ENCODE measurements around the gene MVB12B.

MVB12B gene

GRCh38 chr9:126497660-126498275 lies 171.1 kb downstream of the MVB12B start:
- Histone ChIP-seq H3K4me3 (ENCODE audit: low read length) (no peak overlapping the region), H3K4me1 (ENCODE audit: control insufficient read depth, insufficient read depth, low read length) (peaks cover 20% of the 10 kb centered on the region), H3K27me3 (ENCODE audit: control insufficient read depth, insufficient read depth, low read length) (peaks cover 15% of the 10 kb centered on the region), H3K36me3 (ENCODE audit: control insufficient read depth, insufficient read depth, low read length) (no peaks in the 10 kb centered on the region), H3K9ac (ENCODE audit: low read length) (no peak overlapping the region), H3K9me3 (ENCODE audit: control insufficient read depth, low read length) (no peaks in the 10 kb centered on the region)

GRCh38 chr9:126498331-126498730 lies 171.7 kb downstream of the MVB12B start:
- peaks cover 20% of the 10 kb centered on the region for H3K4me1 ChIP-seq (ENCODE audit: control insufficient read depth, insufficient read depth, low read length)

GRCh38 chr9:126499005-126499910 lies 172.6 kb downstream of the MVB12B start:
- H3K4me1 ChIP-seq (ENCODE audit: control insufficient read depth, insufficient read depth, low read length), result peaks cover 20% of the 10 kb centered on the region
- peak overlapping the region; percentile 56 for H3K9ac ChIP-seq (ENCODE audit: low read length)
- no peak overlapping the region for H3K4me3 ChIP-seq (ENCODE audit: low read length)
- H3K9me3 ChIP-seq (ENCODE audit: control insufficient read depth, low read length), result no peaks in the 10 kb centered on the region
- peaks cover 15% of the 10 kb centered on the region for H3K27me3 ChIP-seq (ENCODE audit: control insufficient read depth, insufficient read depth, low read length)
- H3K36me3 ChIP-seq (ENCODE audit: control insufficient read depth, insufficient read depth, low read length), result no peaks in the 10 kb centered on the region

More at GRCh38 chr9:126498331-126498730, 171.7 kb downstream of the MVB12B start:
- Histone ChIP-seq H3K9me3 (ENCODE audit: control insufficient read depth, low read length) (no peaks in the 10 kb centered on the region), H3K36me3 (ENCODE audit: control insufficient read depth, insufficient read depth, low read length) (no peaks in the 10 kb centered on the region), H3K27me3 (ENCODE audit: control insufficient read depth, insufficient read depth, low read length) (peaks cover 15% of the 10 kb centered on the region), H3K4me3 (ENCODE audit: low read length) (no peak overlapping the region), H3K9ac (ENCODE audit: low read length) (no peak overlapping the region)

GRCh38 chr9:126499911-126500599 lies 173.4 kb downstream of the MVB12B start:
- H3K36me3 ChIP-seq (ENCODE audit: control insufficient read depth, insufficient read depth, low read length), result no peaks in the 10 kb centered on the region
- no peaks in the 10 kb centered on the region for H3K9me3 ChIP-seq (ENCODE audit: control insufficient read depth, low read length)
- H3K4me3 ChIP-seq (ENCODE audit: low read length), result no peak overlapping the region
- H3K4me1 ChIP-seq (ENCODE audit: control insufficient read depth, insufficient read depth, low read length), result peaks cover 20% of the 10 kb centered on the region
- peak overlapping the region; percentile 56 for H3K9ac ChIP-seq (ENCODE audit: low read length)
- H3K27me3 ChIP-seq (ENCODE audit: control insufficient read depth, insufficient read depth, low read length), result peaks cover 15% of the 10 kb centered on the region

- Histone ChIP-seq H3K4me3 (ENCODE audit: low read length) (no peak overlapping the region), H3K4me1 (ENCODE audit: control insufficient read depth, insufficient read depth, low read length) (peaks cover 20% of the 10 kb centered on the region), H3K9ac (ENCODE audit: low read length) (no peak overlapping the region), H3K9me3 (ENCODE audit: control insufficient read depth, low read length) (no peaks in the 10 kb centered on the region), H3K27me3 (ENCODE audit: control insufficient read depth, insufficient read depth, low read length) (peaks cover 15% of the 10 kb centered on the region), H3K36me3 (ENCODE audit: control insufficient read depth, insufficient read depth, low read length) (no peaks in the 10 kb centered on the region)
Observed at GRCh38 chr9:126500600-126501382, 174.2 kb downstream of the MVB12B start.

- Histone ChIP-seq H3K9ac (ENCODE audit: low read length) (no peak overlapping the region), H3K36me3 (ENCODE audit: control insufficient read depth, insufficient read depth, low read length) (no peaks in the 10 kb centered on the region), H3K4me1 (ENCODE audit: control insufficient read depth, insufficient read depth, low read length) (peaks cover 20% of the 10 kb centered on the region), H3K27me3 (ENCODE audit: control insufficient read depth, insufficient read depth, low read length) (peaks cover 15% of the 10 kb centered on the region), H3K9me3 (ENCODE audit: control insufficient read depth, low read length) (no peaks in the 10 kb centered on the region), H3K4me3 (ENCODE audit: low read length) (no peak overlapping the region)
Observed at GRCh38 chr9:126501383-126502331, 175.0 kb downstream of the MVB12B start.

GRCh38 chr9:126502417-126503332 lies 176.0 kb downstream of the MVB12B start:
- no peaks in the 10 kb centered on the region for H3K9me3 ChIP-seq (ENCODE audit: control insufficient read depth, low read length)
- H3K36me3 ChIP-seq (ENCODE audit: control insufficient read depth, insufficient read depth, low read length), result no peaks in the 10 kb centered on the region
- H3K4me3 ChIP-seq (ENCODE audit: low read length), result no peak overlapping the region
- H3K9ac ChIP-seq (ENCODE audit: low read length), result no peak overlapping the region
- peaks cover 21% of the 10 kb centered on the region for H3K27me3 ChIP-seq (ENCODE audit: control insufficient read depth, insufficient read depth, low read length)
- H3K4me1 ChIP-seq (ENCODE audit: control insufficient read depth, insufficient read depth, low read length), result peaks cover 20% of the 10 kb centered on the region

- no peak overlapping the region for H3K4me3 ChIP-seq (ENCODE audit: low read length)
- H3K36me3 ChIP-seq (ENCODE audit: control insufficient read depth, insufficient read depth, low read length), result no peaks in the 10 kb centered on the region
- H3K27me3 ChIP-seq (ENCODE audit: control insufficient read depth, insufficient read depth, low read length), result peaks cover 21% of the 10 kb centered on the region
- H3K9ac ChIP-seq (ENCODE audit: low read length), result no peak overlapping the region
- H3K9me3 ChIP-seq (ENCODE audit: control insufficient read depth, low read length), result no peaks in the 10 kb centered on the region
- H3K4me1 ChIP-seq (ENCODE audit: control insufficient read depth, insufficient read depth, low read length), result peaks cover 19% of the 10 kb centered on the region
Observed at GRCh38 chr9:126503333-126504085, 176.9 kb downstream of the MVB12B start.

GRCh38 chr9:126504086-126504976 lies 177.7 kb downstream of the MVB12B start:
- no peaks in the 10 kb centered on the region for H3K36me3 ChIP-seq (ENCODE audit: control insufficient read depth, insufficient read depth, low read length)
- no peaks in the 10 kb centered on the region for H3K9me3 ChIP-seq (ENCODE audit: control insufficient read depth, low read length)
- H3K9ac ChIP-seq (ENCODE audit: low read length), result no peak overlapping the region
- no peak overlapping the region for H3K4me3 ChIP-seq (ENCODE audit: low read length)
- peaks cover 20% of the 10 kb centered on the region for H3K27me3 ChIP-seq (ENCODE audit: control insufficient read depth, insufficient read depth, low read length)
- peaks cover 10% of the 10 kb centered on the region for H3K4me1 ChIP-seq (ENCODE audit: control insufficient read depth, insufficient read depth, low read length)
